ENCODE results near the gene GLYATL3.
"Not testable (repeated sequence)": the region's sequence is repeated elsewhere in the genome, so short reads cannot be mapped to it uniquely, and the experiment has no call there.

DNA sequence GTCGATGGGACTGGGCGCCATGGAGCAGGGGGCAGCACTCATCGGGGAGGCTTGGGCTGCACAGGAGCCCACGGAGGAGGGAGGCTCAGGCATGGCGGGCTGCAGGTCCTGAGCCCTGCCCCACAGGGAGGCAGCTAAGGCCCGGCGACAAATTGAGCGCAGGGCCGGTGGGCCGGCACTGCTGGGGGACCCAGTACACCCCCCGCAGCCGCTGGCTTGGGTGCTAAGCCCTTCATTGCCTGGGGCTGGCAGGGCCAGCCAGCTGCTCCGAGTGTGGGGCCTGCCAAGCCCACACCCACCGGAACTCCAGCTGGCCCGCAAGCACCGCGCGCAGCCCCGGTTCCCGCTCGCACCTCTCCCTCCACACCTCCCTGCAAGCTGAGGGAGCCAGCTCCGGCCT lies 17.9 kb upstream of the GLYATL3 start:
- TF ChIP-seq, protein P1, sequence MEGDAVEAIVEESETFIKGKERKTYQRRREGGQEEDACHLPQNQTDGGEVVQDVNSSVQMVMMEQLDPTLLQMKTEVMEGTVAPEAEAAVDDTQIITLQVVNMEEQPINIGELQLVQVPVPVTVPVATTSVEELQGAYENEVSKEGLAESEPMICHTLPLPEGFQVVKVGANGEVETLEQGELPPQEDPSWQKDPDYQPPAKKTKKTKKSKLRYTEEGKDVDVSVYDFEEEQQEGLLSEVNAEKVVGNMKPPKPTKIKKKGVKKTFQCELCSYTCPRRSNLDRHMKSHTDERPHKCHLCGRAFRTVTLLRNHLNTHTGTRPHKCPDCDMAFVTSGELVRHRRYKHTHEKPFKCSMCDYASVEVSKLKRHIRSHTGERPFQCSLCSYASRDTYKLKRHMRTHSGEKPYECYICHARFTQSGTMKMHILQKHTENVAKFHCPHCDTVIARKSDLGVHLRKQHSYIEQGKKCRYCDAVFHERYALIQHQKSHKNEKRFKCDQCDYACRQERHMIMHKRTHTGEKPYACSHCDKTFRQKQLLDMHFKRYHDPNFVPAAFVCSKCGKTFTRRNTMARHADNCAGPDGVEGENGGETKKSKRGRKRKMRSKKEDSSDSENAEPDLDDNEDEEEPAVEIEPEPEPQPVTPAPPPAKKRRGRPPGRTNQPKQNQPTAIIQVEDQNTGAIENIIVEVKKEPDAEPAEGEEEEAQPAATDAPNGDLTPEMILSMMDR (conservative IDR thresholded peaks at IDR 0.05; ENCODE audit: low read length) = not testable (repeated sequence)
- TF ChIP-seq EZH2phosphoT487 (IDR thresholded peaks at IDR 0.05; ENCODE audit: borderline replicate concordance) = not testable (repeated sequence)
